PC-9 (cell line): ENCODE measurements around the gene TGFBR3.

Experiments
- EZH2 ChIP-seq: fragments of 200-600 bp; sonication (generic); IDR thresholded peaks from 2 replicates; pipeline ENCODE4 v1.8.0; 2017; ENCODE audit warnings: antibody characterized with exemption, low read depth
- TF ChIP-seq, protein P1 (sequence below): fragments of 200-600 bp; sonication (generic); conservative IDR thresholded peaks from 2 replicates; pipeline ENCODE4 v1.6.1; 2017; ENCODE audit warnings: mixed run types, antibody characterized with exemption, mild to moderate bottlenecking, moderate library complexity

DNA sequence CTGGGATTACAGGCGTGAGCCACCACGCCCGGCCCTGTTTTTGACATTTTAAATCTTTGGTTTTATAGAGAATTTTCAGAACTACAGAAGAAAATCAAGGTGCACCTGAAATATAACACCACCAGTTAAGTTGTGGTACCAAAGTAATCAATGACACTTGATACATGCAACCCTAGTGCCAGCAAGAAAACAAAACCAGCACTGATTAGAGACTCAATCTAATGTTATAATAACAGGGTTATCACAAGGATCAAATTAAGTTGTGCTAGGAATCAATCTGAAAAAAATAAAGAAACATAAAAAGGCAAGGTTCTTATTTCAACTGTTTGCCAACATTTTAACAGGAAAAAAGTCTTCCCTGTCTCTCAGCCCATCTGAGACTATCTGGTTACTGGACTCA lies 23.8 kb downstream of the TGFBR3 start:
- TF ChIP-seq, protein P1, sequence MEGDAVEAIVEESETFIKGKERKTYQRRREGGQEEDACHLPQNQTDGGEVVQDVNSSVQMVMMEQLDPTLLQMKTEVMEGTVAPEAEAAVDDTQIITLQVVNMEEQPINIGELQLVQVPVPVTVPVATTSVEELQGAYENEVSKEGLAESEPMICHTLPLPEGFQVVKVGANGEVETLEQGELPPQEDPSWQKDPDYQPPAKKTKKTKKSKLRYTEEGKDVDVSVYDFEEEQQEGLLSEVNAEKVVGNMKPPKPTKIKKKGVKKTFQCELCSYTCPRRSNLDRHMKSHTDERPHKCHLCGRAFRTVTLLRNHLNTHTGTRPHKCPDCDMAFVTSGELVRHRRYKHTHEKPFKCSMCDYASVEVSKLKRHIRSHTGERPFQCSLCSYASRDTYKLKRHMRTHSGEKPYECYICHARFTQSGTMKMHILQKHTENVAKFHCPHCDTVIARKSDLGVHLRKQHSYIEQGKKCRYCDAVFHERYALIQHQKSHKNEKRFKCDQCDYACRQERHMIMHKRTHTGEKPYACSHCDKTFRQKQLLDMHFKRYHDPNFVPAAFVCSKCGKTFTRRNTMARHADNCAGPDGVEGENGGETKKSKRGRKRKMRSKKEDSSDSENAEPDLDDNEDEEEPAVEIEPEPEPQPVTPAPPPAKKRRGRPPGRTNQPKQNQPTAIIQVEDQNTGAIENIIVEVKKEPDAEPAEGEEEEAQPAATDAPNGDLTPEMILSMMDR, result no peak
- no peak for TF ChIP-seq EZH2
